Gastroesophageal sphincter (tissue), 4 donors: ENCODE results near the gene PRKN. TPM values are rescaled to one million over a fixed set of nuclear protein-coding genes. Genes with fewer than 3 reads are reported as not detected.

ENCODE experiments used
- ATAC-seq: fragments of 150-250 bp; one replicate; pipeline ENCODE4 v1.9.1; 2016; ENCODE audit warnings: mild to moderate bottlenecking, moderate library complexity
- H3K27ac ChIP-seq, 4 donors: fragments of 200-600 bp; sonication (generic) in 3 of 4; 1 replicate in 3 of 4; 2 replicates in 1 of 4; pipeline ENCODE4 v1.5.1; 2016 to 2019
- H3K27me3 ChIP-seq: fragments of 200-600 bp; sonication (generic); one replicate; pipeline ENCODE4 v1.5.1; 2019
- H3K36me3 ChIP-seq, 2 donors: fragments of 200-600 bp; sonication (generic); one replicate each; pipeline ENCODE4 v1.5.1; 2019; ENCODE audit warnings: control low read depth in 1 of 2
- H3K4me1 ChIP-seq, 3 donors: fragments of 200-600 bp; sonication (generic); 1 replicate in 2 of 3; 2 replicates in 1 of 3; pipeline ENCODE4 v1.5.1; 2016 to 2019; ENCODE audit warnings: control low read depth in 2 of 3
- H3K4me3 ChIP-seq, 2 donors: fragments of 200-600 bp; sonication (generic); one replicate each; pipeline ENCODE4 v1.5.1; 2019; ENCODE audit warnings: mild to moderate bottlenecking in 1 of 2, moderate library complexity in 1 of 2
- H3K9me3 ChIP-seq, 3 donors: fragments of 200-600 bp; sonication (generic); one replicate each; pipeline ENCODE4 v1.5.1; 2017 to 2019; ENCODE audit warnings: control low read depth in 2 of 3
- EP300 ChIP-seq: sonication (generic); formaldehyde crosslinking; IDR thresholded peaks from one replicate; pipeline ENCODE4 v1.6.1; 2017; ENCODE audit warnings: antibody characterized with exemption, mild to moderate bottlenecking
- POLR2A ChIP-seq, 2 donors: fragments of 450-650 bp; IDR thresholded peaks; one replicate each; pipeline ENCODE4 v1.6.1; 2017; ENCODE audit warnings: antibody characterized with exemption in 2 of 2, mild to moderate bottlenecking in 2 of 2, moderate library complexity in 1 of 2
- POLR2AphosphoS5 ChIP-seq: sonication (generic); formaldehyde crosslinking; IDR thresholded peaks from one replicate; pipeline ENCODE4 v1.6.1; 2017; ENCODE audit warnings: antibody characterized with exemption
- WGBS, 2 donors: methylation state at CpG; one replicate each; pipeline ENCODE4 v1.1.5; 2018; ENCODE audit warnings: low coverage in 1 of 2; 5-methylcytosine and 5-hydroxymethylcytosine counted together
- total RNA-seq, 4 donors: library from RNA; depleted of rRNA; stranded (reverse); fragments of >200 nt; gene quantifications; one replicate each; pipeline ENCODE4 v1.1.0, GENCODE V29; 2016
- TF ChIP-seq, protein P1 (sequence below), 4 experiments: fragments of 200-600 bp in 2 of 4; fragments of 450-650 bp in 2 of 4; sonication (generic) in 1 of 4; IDR thresholded peaks; one replicate each; pipeline ENCODE4 v1.5.1; 2017 to 2019; ENCODE audit warnings: antibody characterized with exemption in 4 of 4, mild to moderate bottlenecking in 2 of 4, moderate library complexity in 2 of 4

The PRKN gene
- total RNA-seq, 4 donors from 2014 or later = 8.4 to 58.6 (median 25.8) TPM

DNA sequence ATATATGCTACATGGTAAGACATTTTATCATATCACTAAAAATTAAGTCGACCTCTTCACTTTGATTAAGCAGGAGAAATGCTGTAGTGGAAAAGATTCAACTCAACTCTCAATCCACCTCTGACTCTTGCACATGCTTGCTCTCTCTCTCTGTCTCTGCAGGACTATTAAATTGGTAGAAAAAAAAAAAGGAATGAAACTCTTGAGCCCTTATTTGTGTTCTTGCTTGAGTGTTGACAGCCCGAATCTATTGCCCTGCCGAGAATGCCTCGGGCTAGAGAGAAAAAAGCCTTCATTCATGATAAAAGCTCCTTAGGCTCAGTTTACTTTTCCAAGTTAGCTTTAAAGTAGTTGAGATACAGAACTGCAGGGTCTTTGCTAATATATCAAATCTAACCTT lies 722.2 kb downstream of the PRKN start:
- TF ChIP-seq POLR2AphosphoS5 = no peak
- TF ChIP-seq, protein P1, sequence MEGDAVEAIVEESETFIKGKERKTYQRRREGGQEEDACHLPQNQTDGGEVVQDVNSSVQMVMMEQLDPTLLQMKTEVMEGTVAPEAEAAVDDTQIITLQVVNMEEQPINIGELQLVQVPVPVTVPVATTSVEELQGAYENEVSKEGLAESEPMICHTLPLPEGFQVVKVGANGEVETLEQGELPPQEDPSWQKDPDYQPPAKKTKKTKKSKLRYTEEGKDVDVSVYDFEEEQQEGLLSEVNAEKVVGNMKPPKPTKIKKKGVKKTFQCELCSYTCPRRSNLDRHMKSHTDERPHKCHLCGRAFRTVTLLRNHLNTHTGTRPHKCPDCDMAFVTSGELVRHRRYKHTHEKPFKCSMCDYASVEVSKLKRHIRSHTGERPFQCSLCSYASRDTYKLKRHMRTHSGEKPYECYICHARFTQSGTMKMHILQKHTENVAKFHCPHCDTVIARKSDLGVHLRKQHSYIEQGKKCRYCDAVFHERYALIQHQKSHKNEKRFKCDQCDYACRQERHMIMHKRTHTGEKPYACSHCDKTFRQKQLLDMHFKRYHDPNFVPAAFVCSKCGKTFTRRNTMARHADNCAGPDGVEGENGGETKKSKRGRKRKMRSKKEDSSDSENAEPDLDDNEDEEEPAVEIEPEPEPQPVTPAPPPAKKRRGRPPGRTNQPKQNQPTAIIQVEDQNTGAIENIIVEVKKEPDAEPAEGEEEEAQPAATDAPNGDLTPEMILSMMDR (IDR thresholded peaks at IDR 0.05) = no peak
- TF ChIP-seq POLR2A (IDR thresholded peaks at IDR 0.05) = no peak
- no peak for TF ChIP-seq EP300
- Histone ChIP-seq H3K9me3 (no peaks in the 10 kb centered on the region), H3K27ac (no peak overlapping the region), H3K4me1 (no peaks in the 10 kb centered on the region), H3K4me3 (no peak overlapping the region), H3K36me3 (no peaks in the 10 kb centered on the region), H3K27me3 (no peaks in the 10 kb centered on the region)
- 61 to 75% methylated on average over 4 of the region's 4 CpGs for WGBS, 2 donors
- no peak for ATAC-seq

DNA sequence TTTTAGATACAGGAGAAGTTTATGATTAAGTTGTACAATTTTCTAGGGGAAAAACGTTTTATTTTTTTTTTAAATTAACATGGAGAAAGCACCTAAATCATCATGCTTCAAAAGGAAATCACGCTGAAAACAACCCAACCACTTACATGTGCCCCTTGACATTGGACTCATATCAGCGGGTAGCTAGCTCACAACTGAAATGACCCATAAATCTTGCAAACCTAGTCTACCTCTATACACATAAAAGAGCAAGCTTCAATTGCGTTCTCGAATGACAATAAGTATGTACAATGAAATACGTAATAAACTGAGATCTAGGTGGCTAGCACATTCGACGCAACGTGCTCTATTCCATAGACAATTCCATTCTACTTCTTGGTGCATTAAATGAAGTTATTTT lies 730.8 kb downstream of the PRKN start:
- no peak for ATAC-seq
- no peak for TF ChIP-seq EP300
- TF ChIP-seq, protein P1 (IDR thresholded peaks at IDR 0.05) = no peak
- no peak for TF ChIP-seq POLR2A (IDR thresholded peaks at IDR 0.05)
- no peak for TF ChIP-seq POLR2AphosphoS5
- H3K4me1 ChIP-seq = no peaks in the 10 kb centered on the region
- H3K27ac ChIP-seq = no peak overlapping the region
- WGBS, 2 donors = 78 to 88% methylated on average over 9 of the region's 9 CpGs
- H3K36me3 ChIP-seq = no peaks in the 10 kb centered on the region
- H3K27me3 ChIP-seq = no peaks in the 10 kb centered on the region
- H3K9me3 ChIP-seq = peaks cover 0 to 20% (median 0%) of the 10 kb centered on the region in 3 donors
- H3K4me3 ChIP-seq = no peak overlapping the region

DNA sequence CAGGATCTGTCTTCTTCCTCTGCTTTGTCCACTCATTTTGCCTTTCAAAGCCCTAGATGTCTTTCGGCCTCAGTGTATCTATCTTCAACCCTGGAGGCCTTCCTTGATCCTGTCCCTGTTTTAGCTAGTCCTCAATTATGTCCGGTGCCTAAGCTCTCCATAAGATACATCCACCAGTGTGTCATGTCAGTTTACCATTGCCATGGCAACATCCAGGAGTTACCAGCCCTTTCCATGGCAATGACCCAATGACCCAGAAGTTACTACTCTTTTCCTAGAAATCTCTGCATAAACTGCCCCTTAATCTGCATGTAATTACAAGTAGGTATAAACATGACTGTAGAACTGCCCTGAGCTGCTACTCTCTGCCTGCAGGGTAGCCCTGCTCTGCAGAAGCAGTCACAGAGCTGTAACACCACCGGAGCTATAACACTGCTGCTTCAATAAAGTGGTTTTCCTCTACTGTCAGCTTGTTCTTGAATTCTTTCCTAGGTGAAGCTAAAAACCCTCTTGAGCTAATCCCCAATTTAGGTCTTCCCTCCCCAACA lies 741.6 kb downstream of the PRKN start:
- 76 to 84% methylated on average over 2 to 3 of the region's 3 CpGs for WGBS, 2 donors

DNA sequence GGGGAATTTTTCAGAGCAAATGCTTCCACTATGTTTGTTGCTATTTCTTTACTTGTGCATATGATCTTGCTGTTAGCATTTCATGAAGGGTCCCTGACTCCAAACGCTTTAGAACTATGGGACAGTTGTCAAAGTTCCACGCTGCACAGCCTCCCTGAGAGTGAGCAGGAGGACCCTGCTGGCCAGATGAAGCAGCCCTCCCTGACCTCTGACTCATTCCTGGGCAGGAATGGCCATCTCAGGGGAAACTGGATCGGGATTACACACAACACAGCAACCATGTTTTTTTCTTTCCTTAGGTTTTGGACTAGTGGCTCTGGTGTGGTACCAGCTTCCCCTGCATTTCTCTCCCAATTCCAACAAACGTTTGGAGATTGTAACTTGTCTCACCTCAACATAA lies 742.9 kb downstream of the PRKN start:
- no peak overlapping the region for H3K27ac ChIP-seq
- TF ChIP-seq, protein P1 (IDR thresholded peaks at IDR 0.05) = no peak
- TF ChIP-seq POLR2AphosphoS5 = no peak
- TF ChIP-seq POLR2A (IDR thresholded peaks at IDR 0.05) = no peak
- no peak for TF ChIP-seq EP300

More for the DNA sequence above, 741.6 kb downstream of the PRKN start:
- Histone ChIP-seq H3K27me3 (no peaks in the 10 kb centered on the region), H3K9me3 (peaks cover 0 to 16% (median 0%) of the 10 kb centered on the region in 3 donors), H3K4me3 (no peak overlapping the region), H3K36me3 (no peaks in the 10 kb centered on the region), H3K27ac (no peak overlapping the region), H3K4me1 (no peaks in the 10 kb centered on the region)
- TF ChIP-seq, protein P1 (IDR thresholded peaks at IDR 0.05) = no peak
- ATAC-seq = no peak

DNA sequence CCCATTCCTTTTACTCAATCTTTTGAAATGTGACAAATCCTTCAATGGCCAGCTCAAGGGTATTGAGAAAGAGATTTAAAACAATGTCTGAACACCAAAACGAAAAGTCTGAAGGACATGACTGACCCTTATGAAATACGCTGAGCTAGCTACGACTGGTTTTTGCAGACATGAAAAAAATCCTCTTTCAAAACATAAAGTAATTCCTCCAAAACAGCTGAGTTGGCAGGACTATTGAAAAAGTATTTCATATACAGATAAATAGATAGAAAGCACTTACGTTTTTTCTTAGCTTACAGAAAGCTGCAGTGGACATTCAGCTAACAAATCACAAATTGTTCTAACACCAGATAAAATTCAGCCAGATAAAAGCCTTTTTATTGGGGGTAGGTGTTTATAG lies 751.0 kb downstream of the PRKN start:
- no peaks in the 10 kb centered on the region for H3K4me1 ChIP-seq
- H3K9me3 ChIP-seq = no peaks in the 10 kb centered on the region
- H3K27ac ChIP-seq = no peak overlapping the region
- no peak overlapping the region for H3K4me3 ChIP-seq
- WGBS, 2 donors = 80 to 97% methylated on average over 4 of the region's 4 CpGs
- TF ChIP-seq, protein P1 (IDR thresholded peaks at IDR 0.05) = no peak
- TF ChIP-seq POLR2A (IDR thresholded peaks at IDR 0.05) = no peak
- TF ChIP-seq POLR2AphosphoS5 = no peak
- no peak for TF ChIP-seq EP300
- no peaks in the 10 kb centered on the region for H3K27me3 ChIP-seq
- no peak for ATAC-seq
- H3K36me3 ChIP-seq = no peaks in the 10 kb centered on the region

More for the DNA sequence above, 742.9 kb downstream of the PRKN start:
- 69 to 83% methylated on average over 3 of the region's 4 CpGs for WGBS, 2 donors
- Histone ChIP-seq H3K27me3 (no peaks in the 10 kb centered on the region), H3K9me3 (peaks cover 0 to 6% (median 0%) of the 10 kb centered on the region in 3 donors), H3K4me1 (no peaks in the 10 kb centered on the region), H3K36me3 (no peaks in the 10 kb centered on the region), H3K4me3 (no peak overlapping the region)
- ATAC-seq = no peak
